Fibroblast of lung (primary cell): ENCODE measurements around the gene PFN1. TPM values are rescaled to one million over a fixed set of nuclear protein-coding genes. Genes with fewer than 3 reads are reported as not detected.

Source experiments
- DNase-seq, 2 donors: peaks; one replicate each; pipeline versions ENCODE4 v3.0.0 to v3.0.0-alpha.2; 2010; ENCODE audit warnings: low read depth in 2 of 2
- H2AFZ ChIP-seq: 2 replicates; pipeline ENCODE4 v1.5.1; 2012; ENCODE audit warnings: low read length, control low read depth, inconsistent platforms
- H3K27ac ChIP-seq: 2 replicates; pipeline ENCODE4 v1.5.1; 2011; ENCODE audit warnings: low read length, control low read depth; ENCODE audit not compliant: insufficient read depth
- H3K27me3 ChIP-seq: 2 replicates; pipeline ENCODE4 v1.5.1; 2011; ENCODE audit warnings: mild to moderate bottlenecking, low read length; ENCODE audit not compliant: control insufficient read depth, insufficient read depth
- H3K36me3 ChIP-seq: 2 replicates; pipeline ENCODE4 v1.5.1; 2011; ENCODE audit warnings: low read length; ENCODE audit not compliant: control insufficient read depth, insufficient read depth
- H3K4me1 ChIP-seq: 2 replicates; pipeline ENCODE4 v1.5.1; 2011; ENCODE audit warnings: low read length; ENCODE audit not compliant: control insufficient read depth, insufficient read depth; ENCODE audit errors: extremely low read depth
- H3K4me2 ChIP-seq: 2 replicates; pipeline ENCODE4 v1.5.1; 2011; ENCODE audit warnings: low read length, control low read depth; ENCODE audit not compliant: insufficient read depth; ENCODE audit errors: extremely low read depth
- H3K4me3 ChIP-seq, 4 experiments: fragments of 200-600 bp in 1 of 4; sonication (generic) in 1 of 4; replicated peaks in 1 of 4; 2 replicates each; pipeline ENCODE4 v1.5.1; 2011 to 2016; ENCODE audit warnings: low read length in 4 of 4, low read depth in 3 of 4, mild to moderate bottlenecking in 3 of 4, control low read depth in 2 of 4, inconsistent platforms in 1 of 4, mixed read lengths in 1 of 4; ENCODE audit not compliant: insufficient read depth in 1 of 4; ENCODE audit errors: control extremely low read depth in 1 of 4
- H3K79me2 ChIP-seq: 2 replicates; pipeline ENCODE4 v1.5.1; 2012; ENCODE audit warnings: mild to moderate bottlenecking, low read length, inconsistent platforms; ENCODE audit not compliant: control insufficient read depth, insufficient read depth
- H3K9ac ChIP-seq: 2 replicates; pipeline ENCODE4 v1.5.1; 2011; ENCODE audit warnings: mild to moderate bottlenecking, low read length, control low read depth; ENCODE audit not compliant: insufficient read depth
- H3K9me3 ChIP-seq: 2 replicates; pipeline ENCODE4 v1.5.1; 2012; ENCODE audit warnings: low read depth, low read length; ENCODE audit not compliant: control insufficient read depth, insufficient read depth
- H4K20me1 ChIP-seq: 2 replicates; pipeline ENCODE4 v1.5.1; 2011; ENCODE audit warnings: low read length; ENCODE audit not compliant: control insufficient read depth, insufficient read depth; ENCODE audit errors: extremely low read depth
- CTCF ChIP-seq, 2 donors: IDR thresholded peaks in 1 of 2; conservative IDR thresholded peaks in 1 of 2; 1 replicate in 1 of 2; 2 replicates in 1 of 2; pipeline ENCODE4 v1.5.1; 2011 to 2012; ENCODE audit warnings: low read length in 2 of 2, control low read depth in 1 of 2, inconsistent platforms in 1 of 2, low read depth in 1 of 2, mild to moderate bottlenecking in 1 of 2
- EZH2 ChIP-seq: IDR thresholded peaks from 2 replicates; pipeline ENCODE4 v1.5.1; 2012; ENCODE audit warnings: low read length, control low read depth, mild to moderate bottlenecking; ENCODE audit errors: missing control alignments
- polyA plus RNA-seq, 2 donors: library from polyadenylated mRNA; depleted of rRNA in 1 of 2; stranded (reverse) in 1 of 2; unstranded in 1 of 2; fragments of >200 nt; gene quantifications; 2 replicates each; pipeline ENCODE4 v1.2.1, GENCODE V29; 2011 to 2012; ENCODE audit warnings: missing spikeins in 1 of 2
- total RNA-seq: library from RNA; depleted of rRNA; stranded (reverse); fragments of >200 nt; gene quantifications from 2 replicates; pipeline ENCODE4 v1.2.1, GENCODE V29; 2014

PFN1 gene
- total and polyA plus RNA-seq, 2 donors (not counting 1 experiment from before 2014, with no cell fraction given): 422 to 870 TPM

DNA sequence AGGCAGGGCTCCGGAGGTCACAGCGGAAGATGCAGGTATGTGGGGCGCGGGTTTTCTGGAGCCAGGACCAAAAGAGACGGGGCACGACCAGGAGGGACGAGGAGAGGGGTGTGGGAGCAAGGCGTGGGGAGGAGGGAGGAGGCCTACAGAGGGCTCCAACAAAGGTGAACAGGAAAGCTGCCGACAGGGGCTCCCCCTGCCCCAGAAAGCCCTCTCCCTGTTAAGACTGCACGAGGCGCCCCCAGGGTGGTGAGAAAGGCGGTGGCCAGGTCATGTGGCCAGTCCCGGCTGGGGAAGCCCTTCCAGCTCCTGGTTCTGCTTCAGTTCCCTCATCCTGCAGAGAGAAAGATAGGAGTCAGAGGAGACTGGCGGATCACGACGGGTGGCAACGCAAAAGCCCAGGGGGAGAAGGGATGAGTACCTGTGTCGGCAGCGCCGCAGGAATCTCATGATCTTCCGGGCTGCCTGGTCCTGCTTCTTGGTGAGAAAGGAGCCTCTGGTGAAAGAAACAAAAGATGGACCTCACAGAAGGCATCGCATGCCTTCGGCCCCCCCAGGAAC, 20.2 kb upstream of the PFN1 start:
- DNase-seq: no peak
- H4K20me1 ChIP-seq: no peaks in the 10 kb centered on the region
- peak overlapping the region; percentile 74 for H3K9ac ChIP-seq
- peak overlapping the region; percentile 15 to 87 (median 57) for H3K4me3 ChIP-seq
- peaks cover 19% of the 10 kb centered on the region for H3K4me1 ChIP-seq
- no peak for TF ChIP-seq EZH2
- TF ChIP-seq CTCF (conservative IDR thresholded peaks at IDR 0.05 in 1 of 2, IDR thresholded peaks at IDR 0.05 in 1 of 2; ENCODE audit: low read depth in 1 of 2, low read length in 2 of 2): no peak
- no peaks in the 10 kb centered on the region for H3K9me3 ChIP-seq
- H3K79me2 ChIP-seq: peaks cover 15% of the 10 kb centered on the region
- no peak overlapping the region for H2AFZ ChIP-seq
- no peaks in the 10 kb centered on the region for H3K27me3 ChIP-seq
- H3K27ac ChIP-seq: peak overlapping the region; percentile 97
- peak overlapping the region; percentile 83 for H3K4me2 ChIP-seq
- peaks cover 10% of the 10 kb centered on the region for H3K36me3 ChIP-seq

DNA sequence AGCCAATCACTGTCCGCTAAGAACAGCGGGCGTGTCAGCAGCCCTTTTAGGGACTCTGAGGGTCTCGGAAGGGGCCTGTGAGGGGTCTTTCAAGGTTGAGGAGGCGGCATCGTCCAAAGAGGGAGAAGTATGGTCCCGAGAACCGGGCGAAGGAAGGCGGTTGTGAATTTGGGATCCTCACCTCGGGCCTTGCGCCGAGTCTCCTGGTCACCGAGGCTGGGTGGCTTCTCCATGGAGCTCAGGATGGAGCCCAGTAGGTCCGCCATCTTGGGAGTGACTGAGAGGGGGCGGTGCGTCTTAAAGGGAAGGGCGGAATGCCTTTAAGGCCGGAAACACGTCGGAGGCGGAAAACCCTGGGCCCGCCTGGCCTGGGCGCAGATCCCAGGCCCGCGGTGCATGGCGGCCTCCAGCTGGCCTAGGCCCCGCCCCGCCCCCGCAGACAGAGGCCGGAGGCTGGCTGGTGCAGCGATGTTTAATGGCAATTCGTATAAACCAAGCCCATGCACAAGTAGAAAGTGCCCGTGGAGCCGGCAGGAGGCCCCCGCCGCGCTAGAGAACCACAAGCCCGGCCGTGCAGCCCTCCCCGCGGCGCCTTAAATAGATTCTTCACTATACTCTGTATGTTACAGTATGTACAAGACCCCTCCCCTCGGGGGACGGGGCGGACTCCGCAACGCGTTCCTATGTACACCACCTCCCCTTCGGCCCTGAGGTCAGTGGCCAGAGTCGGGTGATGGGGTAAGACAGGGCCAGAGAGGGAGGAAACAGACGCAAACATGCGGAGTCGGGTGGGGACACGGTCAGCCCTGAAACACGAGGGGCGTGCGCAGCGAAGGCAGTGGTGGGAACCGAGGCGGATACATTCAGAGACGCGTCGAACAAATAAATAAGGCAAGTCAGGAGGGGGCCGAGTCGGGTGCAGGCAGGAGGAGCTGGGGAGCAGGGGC, 19.5 kb upstream of the PFN1 start, which contains the start of gene SPAG7:
SPAG7 (minus strand) TSS at position 279 of the 947 bp plus-strand sequence; CDS start at position 266, 13 bp downstream.
- Histone ChIP-seq H3K79me2 (peaks cover 15% of the 10 kb centered on the region), H3K27me3 (no peaks in the 10 kb centered on the region), H3K27ac (peak within 1 kb of the TSS; percentile 97), H2AFZ (peak within 1 kb of the TSS; percentile 49), H3K36me3 (peaks cover 6% of the 10 kb centered on the region), H3K4me1 (peaks cover 19% of the 10 kb centered on the region), H3K9ac (peak within 1 kb of the TSS; percentile 88), H3K4me3 (peak within 1 kb of the TSS; percentile 71 to 87 (median 86)), H3K9me3 (no peaks in the 10 kb centered on the region), H3K4me2 (peak within 1 kb of the TSS; percentile 100), H4K20me1 (no peaks in the 10 kb centered on the region)
- DNase-seq: peak; percentile 97 to 99
- no peak for TF ChIP-seq EZH2
- no peak for TF ChIP-seq CTCF (conservative IDR thresholded peaks at IDR 0.05 in 1 of 2, IDR thresholded peaks at IDR 0.05 in 1 of 2; ENCODE audit: low read depth in 1 of 2, low read length in 2 of 2)

DNA sequence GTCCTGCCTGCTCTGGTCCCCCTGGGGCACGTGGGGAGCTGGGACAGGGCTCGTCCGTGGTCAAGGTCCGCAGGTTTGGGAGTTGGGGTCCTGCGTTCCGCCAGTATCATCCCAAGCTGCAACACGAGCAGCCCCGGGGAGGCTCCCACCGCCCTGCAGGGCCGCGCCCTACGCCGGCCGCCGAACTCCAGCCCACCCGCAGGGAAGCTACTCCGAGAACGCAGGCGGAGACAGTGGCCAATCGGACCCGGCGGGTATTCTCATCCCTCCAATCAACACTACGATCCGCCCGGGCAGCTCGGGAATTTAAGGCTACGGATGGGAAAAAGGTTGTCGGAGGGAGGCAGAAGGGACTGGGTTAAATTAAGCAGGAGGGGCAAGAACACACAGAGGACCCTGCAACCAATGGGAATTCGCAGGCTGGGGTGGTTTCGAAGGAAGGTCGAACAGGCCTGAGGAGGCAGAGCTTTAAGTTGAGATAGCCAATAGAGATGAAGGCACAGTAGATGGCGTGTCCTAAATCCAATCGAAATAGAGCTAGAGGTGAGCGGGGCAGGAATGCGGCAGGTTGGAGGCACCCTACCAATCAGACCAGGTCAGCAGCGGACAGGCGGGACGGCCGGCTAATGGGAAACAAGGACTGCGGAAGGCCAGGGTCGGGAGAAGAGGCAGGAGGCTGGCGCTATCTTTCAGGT, 18.7 kb upstream of the PFN1 start:
- Histone ChIP-seq H3K9ac (peak overlapping the region; percentile 88), H3K36me3 (peaks cover 6% of the 10 kb centered on the region), H3K4me2 (peak overlapping the region; percentile 100), H3K79me2 (peaks cover 15% of the 10 kb centered on the region), H3K9me3 (no peaks in the 10 kb centered on the region), H3K27me3 (no peaks in the 10 kb centered on the region), H3K4me3 (peak overlapping the region; percentile 71 to 87 (median 86)), H3K27ac (peak overlapping the region; percentile 97), H4K20me1 (no peaks in the 10 kb centered on the region), H3K4me1 (peaks cover 19% of the 10 kb centered on the region), H2AFZ (no peak overlapping the region)
- peak; percentile 100 for DNase-seq
- TF ChIP-seq CTCF (conservative IDR thresholded peaks at IDR 0.05 in 1 of 2, IDR thresholded peaks at IDR 0.05 in 1 of 2; ENCODE audit: low read depth in 1 of 2, low read length in 2 of 2) (no peak), EZH2 (no peak)
